GM10266 (cell line): Measurements from ENCODE around the gene ABCA4.
A peak's percentile ranks its signal among the peaks of the same experiment; 100 is the strongest.

ENCODE experiments used
- DNase-seq: peaks from one replicate; pipeline ENCODE4 v3.0.0; 2012; ENCODE audit errors: extremely low spot score
- TF ChIP-seq, protein P1 (sequence below): IDR thresholded peaks from 2 replicates; pipeline ENCODE4 v1.5.1; 2012; ENCODE audit warnings: mild to moderate bottlenecking, low read depth; ENCODE audit not compliant: control insufficient read depth, insufficient read depth; ENCODE audit errors: missing control alignments

The ABCA4 gene

GRCh38 chr1:94031591-94031990 is 89.4 kb downstream of the ABCA4 start:
- TF ChIP-seq, protein P1, sequence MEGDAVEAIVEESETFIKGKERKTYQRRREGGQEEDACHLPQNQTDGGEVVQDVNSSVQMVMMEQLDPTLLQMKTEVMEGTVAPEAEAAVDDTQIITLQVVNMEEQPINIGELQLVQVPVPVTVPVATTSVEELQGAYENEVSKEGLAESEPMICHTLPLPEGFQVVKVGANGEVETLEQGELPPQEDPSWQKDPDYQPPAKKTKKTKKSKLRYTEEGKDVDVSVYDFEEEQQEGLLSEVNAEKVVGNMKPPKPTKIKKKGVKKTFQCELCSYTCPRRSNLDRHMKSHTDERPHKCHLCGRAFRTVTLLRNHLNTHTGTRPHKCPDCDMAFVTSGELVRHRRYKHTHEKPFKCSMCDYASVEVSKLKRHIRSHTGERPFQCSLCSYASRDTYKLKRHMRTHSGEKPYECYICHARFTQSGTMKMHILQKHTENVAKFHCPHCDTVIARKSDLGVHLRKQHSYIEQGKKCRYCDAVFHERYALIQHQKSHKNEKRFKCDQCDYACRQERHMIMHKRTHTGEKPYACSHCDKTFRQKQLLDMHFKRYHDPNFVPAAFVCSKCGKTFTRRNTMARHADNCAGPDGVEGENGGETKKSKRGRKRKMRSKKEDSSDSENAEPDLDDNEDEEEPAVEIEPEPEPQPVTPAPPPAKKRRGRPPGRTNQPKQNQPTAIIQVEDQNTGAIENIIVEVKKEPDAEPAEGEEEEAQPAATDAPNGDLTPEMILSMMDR, result no peak
- no peak for DNase-seq

- DNase-seq, result no peak
- TF ChIP-seq, protein P1, result no peak
Measured at GRCh38 chr1:94031154-94031553, 89.8 kb downstream of the ABCA4 start.

- TF ChIP-seq, protein P1, result no peak
Measured at GRCh38 chr1:94029130-94029993, 91.6 kb downstream of the ABCA4 start.

GRCh38 chr1:94027721-94028515 is 93.0 kb downstream of the ABCA4 start:
- no peak for DNase-seq
- TF ChIP-seq, protein P1, result no peak

More at GRCh38 chr1:94029130-94029993, 91.6 kb downstream of the ABCA4 start:
- no peak for DNase-seq

DNA sequence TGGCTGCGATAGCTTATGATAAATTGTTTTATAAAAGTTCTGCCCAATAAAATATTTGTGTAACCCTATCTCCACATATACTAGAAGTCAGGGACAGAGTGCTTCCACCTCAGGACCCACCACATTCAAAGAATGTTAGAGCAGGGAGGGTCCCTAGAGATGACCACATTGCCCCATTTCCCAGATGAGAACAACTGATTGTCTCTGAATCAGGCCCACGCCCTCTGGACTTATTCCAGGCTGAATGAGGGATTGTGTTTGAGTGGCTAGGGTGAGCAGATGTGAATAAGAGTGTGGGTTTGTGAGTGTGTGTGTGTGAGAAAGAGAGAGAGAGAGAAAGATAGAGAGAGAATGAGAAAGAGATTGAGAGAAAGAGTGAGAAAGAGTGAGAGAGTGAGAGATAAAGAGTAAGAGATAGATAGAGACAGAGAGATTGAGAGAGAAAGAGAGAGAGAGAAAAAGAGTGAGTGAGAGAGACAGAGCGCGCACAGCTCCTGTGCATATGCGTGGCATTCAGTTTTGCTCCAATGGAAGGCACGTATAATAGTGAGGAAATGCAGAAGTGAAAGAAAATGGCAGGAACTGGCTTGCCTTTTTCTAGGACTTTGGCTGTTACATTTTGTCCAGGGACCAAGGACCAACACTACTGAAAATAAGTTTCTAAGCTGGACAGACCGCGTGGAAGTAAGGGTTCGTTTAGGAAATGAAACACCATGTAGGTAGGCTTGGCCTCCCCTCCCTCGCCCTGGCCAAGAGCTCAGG is 94.1 kb downstream of the ABCA4 start:
- no peak for DNase-seq
- TF ChIP-seq, protein P1, result no peak

- DNase-seq, result peak; percentile 28
- TF ChIP-seq, protein P1, result peak; percentile 56
Measured at GRCh38 chr1:94025383-94026340, 95.3 kb downstream of the ABCA4 start.
